SH-SY5Y (cell line): Measurements from ENCODE around the gene CSF1R.

Experiments
- GATA2 ChIP-seq: IDR thresholded peaks from 2 replicates; pipeline ENCODE4 v1.6.1; 2011; ENCODE audit warnings: mild to moderate bottlenecking, low read depth, low read length
- GATA3 ChIP-seq: IDR thresholded peaks from 2 replicates; pipeline ENCODE4 v1.6.1; 2011; ENCODE audit warnings: low read depth, mild to moderate bottlenecking, low read length, moderate library complexity

Gene CSF1R

DNA sequence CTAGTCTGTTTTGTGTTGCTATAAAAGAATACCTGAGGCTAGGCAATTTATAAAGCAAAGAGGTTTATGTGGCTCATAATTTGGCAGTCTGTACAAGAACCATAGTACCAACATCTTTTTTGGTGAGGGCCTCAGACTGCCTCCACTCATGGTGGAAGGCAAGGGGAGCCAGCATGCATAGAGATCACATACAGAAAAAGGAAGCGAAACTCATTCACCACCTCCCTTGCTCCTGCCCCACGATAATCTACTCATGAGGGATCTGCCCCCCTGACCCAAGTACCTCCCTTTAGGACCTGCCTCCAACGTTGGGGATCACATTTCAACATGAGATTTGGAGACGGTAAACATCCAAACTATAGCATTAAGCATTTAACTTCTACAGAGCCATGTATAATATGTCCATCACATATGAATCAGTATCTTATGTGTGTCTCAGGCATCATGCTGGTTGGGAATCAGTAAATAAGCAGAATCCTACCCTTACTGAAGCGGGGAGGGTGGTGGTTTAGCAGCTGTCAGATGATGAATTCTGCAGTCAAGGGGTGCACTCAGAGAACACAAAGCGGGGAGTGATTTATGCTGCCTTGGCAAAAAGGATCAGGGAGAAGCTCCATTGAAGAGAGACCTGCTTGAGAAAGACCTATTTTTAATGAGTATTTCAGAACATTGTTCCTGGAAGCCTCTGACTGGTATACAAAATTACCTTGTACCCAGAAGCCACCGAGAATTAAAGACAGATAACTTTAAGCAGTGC is 51.0 kb downstream of the CSF1R start:
- TF ChIP-seq GATA3 (no peak), GATA2 (no peak)

DNA sequence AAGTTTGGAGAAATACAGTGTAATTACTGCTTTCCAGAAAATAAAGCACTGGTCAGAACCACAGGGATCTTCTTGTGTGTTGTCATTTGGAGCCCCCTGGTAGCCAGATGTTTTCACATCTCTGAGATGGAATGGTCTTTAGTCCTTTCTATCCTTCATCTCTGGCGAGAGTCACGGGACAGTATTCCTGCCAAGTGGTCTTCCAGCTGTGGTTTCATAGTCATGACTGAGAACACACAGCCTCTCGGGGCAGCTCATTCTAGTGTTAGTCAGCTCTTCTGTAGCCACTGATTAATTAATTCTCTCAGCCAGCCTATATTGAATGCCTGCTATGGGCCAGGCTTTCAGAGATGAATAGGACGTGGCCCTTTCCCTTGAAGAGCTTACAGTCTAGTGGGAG is 51.7 kb downstream of the CSF1R start:
- TF ChIP-seq GATA3: no peak
- no peak for TF ChIP-seq GATA2

DNA sequence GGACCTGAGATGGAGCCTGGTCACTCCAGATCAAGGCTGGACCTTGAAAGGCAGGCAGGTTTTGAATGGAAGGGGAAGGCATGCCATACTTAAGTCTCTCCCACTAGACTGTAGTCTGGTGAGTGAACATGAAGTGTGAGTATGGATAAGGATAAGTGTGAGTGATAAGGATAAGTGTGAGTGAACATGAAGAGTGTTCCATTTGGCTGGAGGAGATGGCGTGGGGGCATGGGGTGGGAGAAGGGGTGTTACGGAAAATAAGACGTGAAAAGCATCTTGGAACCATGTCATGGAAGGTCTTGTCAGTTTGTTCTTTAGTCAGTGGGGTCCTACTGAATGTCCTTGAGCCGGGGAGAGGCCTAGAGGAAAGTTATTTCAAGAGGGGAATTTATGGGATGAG is 53.0 kb downstream of the CSF1R start:
- no peak for TF ChIP-seq GATA2
- no peak for TF ChIP-seq GATA3

DNA sequence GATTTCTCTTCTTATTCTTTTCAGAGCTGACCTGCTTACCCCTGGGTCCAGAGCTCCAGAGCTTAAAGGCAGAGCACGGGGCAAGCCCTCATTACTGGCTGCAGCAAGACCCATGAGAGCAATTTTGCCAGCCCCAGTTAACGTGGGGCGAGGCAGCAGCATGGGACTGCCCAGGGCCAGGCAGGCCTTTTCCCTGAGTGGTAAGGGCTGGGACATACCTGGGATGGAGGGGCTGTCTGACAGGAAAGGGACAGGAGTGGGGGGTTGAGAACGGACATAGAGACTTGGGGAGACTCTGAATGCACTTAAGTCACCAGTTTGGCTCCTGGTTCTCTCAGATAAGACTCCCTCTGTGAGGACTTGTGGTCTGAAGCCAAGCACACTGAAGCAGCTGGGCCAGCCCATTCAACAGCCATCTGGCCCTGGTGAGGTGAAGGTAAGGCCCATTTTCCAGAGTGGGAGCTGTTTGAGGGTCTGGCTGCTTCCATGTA is 59.6 kb downstream of the CSF1R start:
- TF ChIP-seq GATA3 (no peak), GATA2 (no peak)

DNA sequence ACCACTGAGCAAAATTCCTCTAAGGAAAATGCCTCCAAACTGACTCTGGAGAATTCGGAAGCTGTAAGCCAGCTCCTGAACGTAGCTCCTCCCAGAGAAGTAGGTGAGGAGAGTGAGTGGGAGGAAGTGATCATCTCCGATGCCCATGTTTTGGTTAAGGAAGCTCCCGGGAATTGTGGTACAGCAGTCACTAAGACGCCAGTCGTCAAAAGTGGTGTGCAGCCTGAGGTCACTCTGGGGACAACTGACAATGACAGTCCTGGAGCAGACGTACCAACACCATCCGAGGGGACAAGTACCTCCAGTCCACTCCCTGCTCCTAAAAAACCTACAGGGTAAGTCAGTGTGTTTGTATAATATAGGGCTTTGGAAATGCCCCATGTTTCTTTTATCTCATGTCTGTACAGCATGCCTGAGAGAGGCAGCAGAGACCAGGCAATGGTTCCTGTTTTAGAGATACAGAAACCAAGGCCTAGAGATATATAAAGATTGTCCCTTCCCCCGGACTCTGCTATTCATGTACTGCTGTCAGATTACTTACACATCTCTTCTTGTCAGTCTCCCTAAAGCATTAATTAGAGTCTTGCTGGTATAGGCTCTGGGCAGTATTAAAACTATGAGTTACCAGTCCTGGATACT is 61.9 kb downstream of the CSF1R start:
- no peak for TF ChIP-seq GATA2
- no peak for TF ChIP-seq GATA3

DNA sequence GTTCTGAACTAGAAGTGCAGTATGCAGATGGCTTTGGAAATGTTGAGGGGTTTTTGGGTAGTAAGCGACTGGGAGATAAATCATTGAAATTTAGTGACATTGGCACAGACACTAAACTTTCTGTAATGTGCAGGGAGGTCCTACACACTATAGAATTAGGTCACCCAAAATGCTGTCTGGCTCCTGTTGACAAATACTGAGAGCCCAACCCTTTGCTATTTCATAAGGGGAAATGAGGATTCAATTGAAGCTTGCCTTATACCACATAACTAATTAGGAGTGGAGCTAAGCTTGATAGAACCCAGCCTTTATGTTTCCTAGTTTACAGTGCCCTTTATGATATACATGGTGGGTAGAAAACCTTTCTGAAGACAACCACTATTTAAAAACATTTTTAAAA is 63.2 kb downstream of the CSF1R start:
- TF ChIP-seq GATA3 (no peak), GATA2 (no peak)

DNA sequence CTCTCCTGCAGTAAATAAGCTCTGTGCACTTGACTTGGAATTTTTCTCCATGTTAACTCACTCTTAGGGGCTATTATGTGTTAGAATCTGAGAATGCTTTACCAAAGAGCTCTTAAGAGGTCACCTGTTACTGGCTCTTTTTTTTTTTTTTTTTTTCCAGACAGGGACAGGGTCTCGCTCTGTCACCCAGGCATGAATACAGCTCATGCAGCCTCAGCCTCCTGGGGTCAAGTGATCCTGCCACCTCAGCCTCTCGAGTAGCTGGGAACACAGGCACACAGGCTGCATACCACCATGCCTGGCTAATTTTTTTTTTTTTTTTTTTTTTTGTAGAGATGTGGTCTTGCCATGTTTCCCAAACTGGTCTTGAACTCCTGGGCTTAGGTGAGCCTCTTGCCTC is 63.7 kb downstream of the CSF1R start:
- TF ChIP-seq GATA2: no peak
- no peak for TF ChIP-seq GATA3

DNA sequence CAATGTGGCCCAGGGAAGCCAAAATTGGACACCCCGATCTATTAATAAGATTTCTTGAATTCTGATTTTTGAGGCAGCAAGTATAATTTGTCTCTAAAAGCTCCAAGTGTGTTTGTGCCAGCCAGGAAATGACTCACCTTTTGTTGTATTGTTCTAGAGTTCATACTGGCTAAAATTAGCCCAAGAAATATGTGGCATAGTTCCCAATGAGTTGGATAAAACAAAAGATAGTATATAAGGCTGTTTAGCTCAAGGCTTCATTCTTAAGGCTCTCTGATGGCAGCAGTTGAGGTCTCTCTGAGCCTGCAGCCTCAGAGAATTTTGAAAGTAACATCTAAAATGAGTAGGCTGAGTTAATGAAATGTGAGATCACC is 64.2 kb downstream of the CSF1R start:
- TF ChIP-seq GATA2 (no peak), GATA3 (no peak)

DNA sequence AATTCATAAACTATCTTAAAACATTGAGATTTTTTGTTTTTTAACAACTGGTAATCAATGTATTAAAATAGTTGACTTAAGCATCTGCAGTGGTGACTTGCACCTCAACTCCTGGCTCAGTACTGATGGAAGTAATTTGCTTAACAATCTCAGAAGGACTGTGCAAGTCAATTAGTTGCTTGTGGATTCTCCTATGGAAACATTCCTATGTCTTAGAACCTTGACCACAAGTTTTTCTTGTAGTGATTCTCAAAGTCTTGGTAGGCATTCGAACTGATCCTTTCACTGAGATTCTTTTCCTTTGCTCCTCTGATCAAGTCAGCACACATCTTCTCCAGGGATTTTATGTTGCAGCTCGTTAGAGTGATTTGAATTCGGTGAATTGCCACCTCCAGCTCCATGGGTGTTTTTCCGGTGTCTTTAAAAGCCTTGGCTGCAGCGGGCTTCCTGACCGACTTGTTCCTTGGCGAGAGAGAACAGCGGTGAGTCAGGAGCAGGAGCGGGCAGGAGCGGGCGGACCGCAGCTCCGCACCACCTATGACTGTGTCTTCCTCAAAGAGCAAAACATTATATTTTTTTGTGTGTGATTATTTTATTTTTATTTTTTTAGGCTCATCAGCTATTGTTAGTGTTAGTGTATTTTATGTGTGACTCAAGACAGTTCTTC is 64.7 kb downstream of the CSF1R start:
- TF ChIP-seq GATA3: no peak
- TF ChIP-seq GATA2: no peak

DNA sequence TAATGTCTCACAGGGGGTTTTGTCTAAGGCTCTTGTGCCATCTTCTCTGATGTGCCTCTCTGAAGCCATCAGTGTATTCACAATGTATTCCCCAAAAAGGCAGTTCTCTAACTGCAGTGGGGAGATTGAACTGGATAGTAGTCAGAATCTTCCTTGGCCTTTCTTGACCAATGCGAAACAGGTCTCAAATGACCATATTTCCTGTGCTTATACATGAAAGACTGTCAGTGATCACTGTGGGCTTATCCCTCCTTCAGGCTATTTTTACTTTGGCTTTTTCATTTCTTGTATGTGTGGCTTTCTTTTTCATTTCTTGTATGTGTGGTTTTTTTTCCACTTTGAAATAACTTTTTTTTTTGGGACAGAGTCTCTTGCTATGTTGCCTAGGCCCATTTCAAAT is 66.1 kb downstream of the CSF1R start:
- TF ChIP-seq GATA3: no peak
- no peak for TF ChIP-seq GATA2

DNA sequence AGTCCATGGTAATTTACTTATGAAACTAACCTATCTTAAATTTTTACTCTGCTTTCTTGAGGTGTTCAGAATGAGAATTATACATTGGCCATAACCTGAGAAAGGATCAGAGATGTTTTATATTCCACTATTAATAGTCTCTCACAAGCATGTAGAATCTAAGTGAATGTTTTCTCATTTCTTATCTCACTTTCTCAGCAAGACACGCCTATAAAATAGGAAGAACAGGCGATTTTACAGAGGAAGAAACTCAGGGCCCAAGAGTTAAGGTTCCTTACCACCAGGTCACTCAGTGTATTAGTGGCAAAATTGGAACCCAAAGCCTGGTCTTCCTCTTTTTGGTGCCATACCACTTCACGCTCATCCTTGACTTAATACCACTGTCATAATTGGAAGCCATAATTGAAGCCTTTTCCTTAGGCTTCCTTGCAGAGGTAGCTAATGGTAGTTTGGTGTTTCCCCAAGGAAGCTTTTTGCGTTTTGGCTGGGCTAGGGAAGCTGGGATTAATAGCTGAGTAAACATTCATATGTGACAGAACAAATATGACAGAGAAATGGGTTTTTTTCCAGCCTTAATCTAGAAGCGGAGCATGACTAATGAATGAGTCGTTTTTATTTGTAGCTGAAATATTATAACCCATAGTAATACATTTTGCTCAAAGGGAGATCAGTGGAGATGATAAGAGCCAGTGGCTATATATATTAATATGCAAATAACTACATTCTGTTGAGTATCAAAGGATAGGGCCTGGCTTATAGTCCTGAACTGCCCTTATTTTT is 68.9 kb downstream of the CSF1R start:
- TF ChIP-seq GATA2 (no peak), GATA3 (no peak)

DNA sequence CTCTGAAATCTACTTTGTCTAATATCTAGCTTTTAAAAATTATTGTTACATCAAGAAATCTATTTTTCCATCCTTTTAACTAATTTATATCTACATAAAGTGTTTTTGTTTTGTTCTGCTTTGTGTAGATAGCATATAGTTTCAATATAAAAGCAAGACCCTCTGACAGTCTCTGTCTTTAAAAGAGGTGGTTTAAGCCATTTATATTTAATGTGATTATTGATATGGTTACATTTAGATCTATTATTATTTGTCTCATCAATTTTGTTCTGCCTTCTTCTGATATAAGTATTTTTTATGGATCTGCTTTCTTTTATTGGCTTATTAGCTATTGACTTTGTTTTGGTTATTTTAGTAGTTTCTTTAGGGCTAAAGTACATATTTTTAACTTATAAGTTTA is 69.8 kb downstream of the CSF1R start:
- no peak for TF ChIP-seq GATA3
- TF ChIP-seq GATA2: no peak

DNA sequence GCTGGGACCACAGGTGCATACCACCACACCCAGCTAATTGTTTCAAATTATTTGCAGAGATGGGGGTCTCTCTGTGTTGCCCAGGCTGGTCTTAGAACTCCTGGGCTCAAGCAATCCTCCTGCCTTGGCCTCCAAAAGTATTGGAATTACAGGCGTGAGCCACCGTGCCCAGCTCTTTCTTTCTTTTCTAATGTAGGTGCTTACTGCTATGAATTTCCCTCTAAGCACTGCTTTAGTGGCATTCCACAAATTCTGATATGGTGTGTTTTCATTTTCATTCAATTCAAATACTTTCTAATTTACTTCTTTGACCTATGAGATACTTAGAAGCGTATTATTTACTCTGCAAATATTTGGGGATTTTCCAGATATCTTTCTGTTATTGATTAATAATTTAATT is 70.9 kb downstream of the CSF1R start:
- TF ChIP-seq GATA3: no peak
- TF ChIP-seq GATA2: no peak

DNA sequence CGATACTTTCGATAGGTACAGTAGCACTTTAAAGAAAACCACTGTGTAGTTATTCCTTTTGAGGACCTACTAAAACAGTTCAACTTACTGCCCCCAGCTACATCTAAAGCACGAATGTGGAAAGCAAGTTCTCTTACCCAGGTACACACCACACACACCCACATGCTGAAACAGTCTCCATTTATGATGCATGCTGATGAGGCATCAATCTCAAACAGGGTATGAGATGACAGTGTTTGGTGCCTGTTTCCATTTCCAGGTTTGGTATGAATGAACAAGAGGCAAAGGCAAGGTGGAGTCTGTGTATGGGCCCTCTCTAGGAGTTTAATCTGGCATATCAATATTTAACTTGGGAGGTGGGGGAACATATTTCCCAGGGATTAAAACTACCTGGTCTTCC is 71.9 kb downstream of the CSF1R start:
- TF ChIP-seq GATA2 (no peak), GATA3 (no peak)
